Measurements from ENCODE around the gene CARM1.

- TF ChIP-seq CTCF (IDR thresholded peaks at IDR 0.05; ENCODE audit: extremely low read depth in 1 of 2, insufficient read depth in 1 of 2, low read depth in 1 of 2, low read length in 2 of 2) (no peak), EZH2 (IDR thresholded peaks at IDR 0.05; ENCODE audit: borderline replicate concordance, low read depth, low read length, severe bottlenecking) (no peak), POLR2A (IDR thresholded peaks at IDR 0.05; ENCODE audit: low read depth, low read length) (no peak)
Measured at GRCh38 chr19:10894911-10895213, 23.5 kb downstream of the CARM1 start.
